ENCODE results near the gene ABHD12.

ABHD12 gene

GRCh38 chr20:25294459-25295385 is 95.9 kb downstream of the ABHD12 start:
- Histone ChIP-seq H2AFZ (ENCODE audit: low read depth, low read length, severe bottlenecking) (no peak overlapping the region), H4K20me1 (ENCODE audit: low read depth, low read length) (no peaks in the 10 kb centered on the region), H3K27me3 (ENCODE audit: low read length) (no peaks in the 10 kb centered on the region), H3K36me3 (ENCODE audit: low read length) (no peaks in the 10 kb centered on the region), H3F3A (ENCODE audit: insufficient read depth) (no peaks in the 10 kb centered on the region), H3K9ac (ENCODE audit: low read length) (no peak overlapping the region), H3K9me3 (ENCODE audit: insufficient read depth, low read length) (no peaks in the 10 kb centered on the region), H3K79me2 (ENCODE audit: insufficient read depth, low read length) (no peaks in the 10 kb centered on the region), H3K4me2 (ENCODE audit: low read depth, low read length, poor library complexity, severe bottlenecking) (no peak overlapping the region), H3K9me2 (replicated peaks; ENCODE audit: insufficient read depth, low read length) (no peaks in the 10 kb centered on the region), H3K4me3 (ENCODE audit: insufficient read depth, low read length, poor library complexity, severe bottlenecking) (no peak overlapping the region), H3K27ac (ENCODE audit: low read depth, low read length) (no peak overlapping the region)
- TF ChIP-seq CTCF (IDR thresholded peaks at IDR 0.05; ENCODE audit: insufficient read depth, low read length, poor library complexity, severe bottlenecking) (peak; percentile 97), EZH2phosphoT487 (conservative IDR thresholded peaks at IDR 0.05; ENCODE audit: low read length) (no peak)

GRCh38 chr20:25293910-25294458 is 96.7 kb downstream of the ABHD12 start:
- H3K9me3 ChIP-seq (ENCODE audit: insufficient read depth, low read length) = no peaks in the 10 kb centered on the region
- no peak overlapping the region for H3K27ac ChIP-seq (ENCODE audit: low read depth, low read length)
- H2AFZ ChIP-seq (ENCODE audit: low read depth, low read length, severe bottlenecking) = no peak overlapping the region
- H3K79me2 ChIP-seq (ENCODE audit: insufficient read depth, low read length) = no peaks in the 10 kb centered on the region
- no peak overlapping the region for H3K4me2 ChIP-seq (ENCODE audit: low read depth, low read length, poor library complexity, severe bottlenecking)
- no peaks in the 10 kb centered on the region for H3K9me2 ChIP-seq (replicated peaks; ENCODE audit: insufficient read depth, low read length)
- H3K27me3 ChIP-seq (ENCODE audit: low read length) = no peaks in the 10 kb centered on the region
- H3F3A ChIP-seq (ENCODE audit: insufficient read depth) = no peaks in the 10 kb centered on the region
- H3K9ac ChIP-seq (ENCODE audit: low read length) = no peak overlapping the region
- H3K4me3 ChIP-seq (ENCODE audit: insufficient read depth, low read length, poor library complexity, severe bottlenecking) = no peak overlapping the region
- H3K36me3 ChIP-seq (ENCODE audit: low read length) = no peaks in the 10 kb centered on the region
- no peak for TF ChIP-seq EZH2phosphoT487 (conservative IDR thresholded peaks at IDR 0.05; ENCODE audit: low read length)
- H4K20me1 ChIP-seq (ENCODE audit: low read depth, low read length) = no peaks in the 10 kb centered on the region

- H3K27me3 ChIP-seq (ENCODE audit: low read length) = no peaks in the 10 kb centered on the region
- no peaks in the 10 kb centered on the region for H3F3A ChIP-seq (ENCODE audit: insufficient read depth)
- H3K9me2 ChIP-seq (replicated peaks; ENCODE audit: insufficient read depth, low read length) = no peaks in the 10 kb centered on the region
- H3K79me2 ChIP-seq (ENCODE audit: insufficient read depth, low read length) = no peaks in the 10 kb centered on the region
- H3K9ac ChIP-seq (ENCODE audit: low read length) = no peak overlapping the region
- no peak overlapping the region for H3K4me3 ChIP-seq (ENCODE audit: insufficient read depth, low read length, poor library complexity, severe bottlenecking)
- no peaks in the 10 kb centered on the region for H3K9me3 ChIP-seq (ENCODE audit: insufficient read depth, low read length)
- no peaks in the 10 kb centered on the region for H4K20me1 ChIP-seq (ENCODE audit: low read depth, low read length)
- TF ChIP-seq CTCF (IDR thresholded peaks at IDR 0.05; ENCODE audit: insufficient read depth, low read length, poor library complexity, severe bottlenecking) (no peak), EZH2phosphoT487 (conservative IDR thresholded peaks at IDR 0.05; ENCODE audit: low read length) (no peak)
- no peaks in the 10 kb centered on the region for H3K36me3 ChIP-seq (ENCODE audit: low read length)
- H3K4me2 ChIP-seq (ENCODE audit: low read depth, low read length, poor library complexity, severe bottlenecking) = no peak overlapping the region
- no peak overlapping the region for H3K27ac ChIP-seq (ENCODE audit: low read depth, low read length)
- no peak overlapping the region for H2AFZ ChIP-seq (ENCODE audit: low read depth, low read length, severe bottlenecking)
Observed at GRCh38 chr20:25293507-25293906, 97.1 kb downstream of the ABHD12 start.

Measured in SU-DHL-6 (cell line).